CD1c-positive myeloid dendritic cell (primary cell): ENCODE data around the gene ATP6V0C.

Experiments used
- DNase-seq: peaks from one replicate; pipeline ENCODE4 v3.0.0-alpha.2; 2016; ENCODE audit errors: extremely low spot score

Gene ATP6V0C

GRCh38 chr16:2490190-2491105, 23.3 kb upstream of the ATP6V0C start:
- no peak for DNase-seq

- no peak for DNase-seq
Observed at GRCh38 chr16:2492292-2492691, 21.5 kb upstream of the ATP6V0C start.

DNA sequence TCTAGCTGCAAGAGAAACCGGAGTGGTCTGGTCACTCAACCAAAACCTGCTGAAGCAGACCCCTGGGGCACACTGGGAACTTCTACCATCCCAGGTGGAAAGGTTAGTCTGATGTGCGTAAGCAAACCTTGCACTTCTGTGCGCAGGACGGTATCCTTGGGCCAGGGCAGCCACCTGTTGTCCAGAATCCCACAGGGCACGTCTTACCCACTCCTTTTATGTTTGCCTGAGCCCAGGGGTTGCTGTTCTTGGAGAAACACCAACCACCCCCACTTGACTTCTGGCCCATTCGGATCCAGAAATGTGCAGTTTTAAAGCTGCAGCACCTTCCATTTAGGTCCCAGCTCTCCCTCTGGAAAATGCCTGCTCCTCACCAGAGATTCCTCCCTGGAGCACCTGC, 20.1 kb upstream of the ATP6V0C start:
- no peak for DNase-seq

- no peak for DNase-seq
Observed at GRCh38 chr16:2494616-2495015, 19.1 kb upstream of the ATP6V0C start.

- DNase-seq: no peak
Observed at GRCh38 chr16:2495041-2495440, 18.7 kb upstream of the ATP6V0C start.

DNA sequence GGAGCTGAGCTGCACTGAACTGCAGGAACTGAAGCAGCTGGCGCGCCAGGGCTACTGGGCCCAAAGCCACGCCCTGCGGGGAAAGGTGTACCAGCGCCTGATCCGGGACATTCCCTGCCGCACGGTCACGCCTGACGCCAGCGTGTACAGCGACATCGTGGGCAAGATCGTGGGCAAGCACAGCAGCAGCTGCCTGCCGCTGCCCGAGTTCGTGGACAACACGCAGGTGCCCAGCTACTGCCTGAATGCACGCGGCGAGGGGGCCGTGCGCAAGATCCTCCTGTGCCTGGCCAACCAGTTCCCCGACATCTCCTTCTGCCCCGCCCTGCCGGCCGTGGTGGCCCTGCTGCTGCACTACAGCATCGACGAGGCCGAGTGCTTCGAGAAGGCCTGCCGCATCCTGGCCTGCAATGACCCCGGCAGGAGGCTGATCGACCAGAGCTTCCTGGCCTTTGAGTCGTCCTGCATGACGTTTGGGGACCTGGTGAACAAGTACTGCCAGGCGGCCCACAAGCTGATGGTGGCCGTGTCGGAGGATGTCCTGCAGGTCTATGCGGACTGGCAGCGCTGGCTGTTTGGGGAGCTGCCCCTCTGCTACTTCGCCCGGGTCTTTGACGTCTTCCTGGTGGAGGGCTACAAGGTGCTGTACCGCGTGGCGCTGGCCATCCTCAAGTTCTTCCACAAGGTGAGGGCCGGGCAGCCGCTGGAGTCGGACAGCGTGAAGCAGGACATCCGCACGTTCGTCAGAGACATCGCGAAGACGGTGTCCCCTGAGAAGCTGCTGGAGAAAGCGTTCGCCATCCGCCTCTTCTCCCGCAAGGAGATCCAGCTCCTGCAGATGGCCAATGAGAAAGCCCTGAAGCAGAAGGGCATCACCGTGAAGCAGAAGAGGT, 17.3 kb upstream of the ATP6V0C start:
- no peak for DNase-seq

GRCh38 chr16:2497116-2497630, 16.6 kb upstream of the ATP6V0C start:
- no peak for DNase-seq

DNA sequence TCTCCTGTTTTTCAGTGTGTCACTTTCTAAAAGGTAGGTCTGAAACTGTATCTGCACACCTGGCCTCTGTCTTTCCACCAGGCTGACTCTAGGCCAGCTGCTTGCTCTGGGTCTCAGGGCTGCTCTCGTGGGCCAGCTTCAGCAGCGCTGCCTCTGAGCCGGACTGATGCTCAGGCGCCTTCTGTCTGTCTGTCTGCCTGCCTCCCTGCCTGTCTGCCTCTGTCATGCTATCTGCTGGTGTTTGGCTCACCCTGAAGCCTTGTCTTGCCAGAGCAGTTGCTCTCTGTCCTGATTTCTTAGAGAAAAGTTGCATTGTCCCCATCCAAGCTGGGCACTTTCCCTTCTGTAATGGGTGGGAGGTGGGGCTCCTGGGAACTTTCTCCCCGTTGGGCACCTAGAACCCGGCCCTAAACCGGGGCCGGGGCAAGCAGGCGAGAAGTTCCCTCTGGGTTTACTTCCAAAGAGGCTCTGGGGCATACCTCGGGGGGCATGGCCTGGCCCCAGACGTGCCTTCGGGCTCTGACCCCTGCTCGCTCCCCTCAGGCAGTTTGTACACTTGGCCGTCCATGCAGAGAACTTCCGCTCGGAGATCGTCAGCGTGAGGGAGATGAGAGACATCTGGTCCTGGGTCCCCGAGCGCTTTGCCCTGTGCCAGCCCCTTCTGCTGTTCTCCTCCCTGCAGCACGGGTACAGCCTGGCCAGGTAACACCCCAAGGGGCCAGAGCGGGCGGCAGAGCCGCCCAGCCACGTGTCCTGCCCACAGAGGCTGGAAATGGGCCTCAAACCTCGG, 15.9 kb upstream of the ATP6V0C start:
- no peak for DNase-seq

GRCh38 chr16:2498531-2499253, 15.1 kb upstream of the ATP6V0C start:
- DNase-seq: no peak

- DNase-seq: no peak
Observed at GRCh38 chr16:2499454-2499853, 14.3 kb upstream of the ATP6V0C start.

- DNase-seq: no peak
Observed at GRCh38 chr16:2499890-2500429, 13.8 kb upstream of the ATP6V0C start.

DNA sequence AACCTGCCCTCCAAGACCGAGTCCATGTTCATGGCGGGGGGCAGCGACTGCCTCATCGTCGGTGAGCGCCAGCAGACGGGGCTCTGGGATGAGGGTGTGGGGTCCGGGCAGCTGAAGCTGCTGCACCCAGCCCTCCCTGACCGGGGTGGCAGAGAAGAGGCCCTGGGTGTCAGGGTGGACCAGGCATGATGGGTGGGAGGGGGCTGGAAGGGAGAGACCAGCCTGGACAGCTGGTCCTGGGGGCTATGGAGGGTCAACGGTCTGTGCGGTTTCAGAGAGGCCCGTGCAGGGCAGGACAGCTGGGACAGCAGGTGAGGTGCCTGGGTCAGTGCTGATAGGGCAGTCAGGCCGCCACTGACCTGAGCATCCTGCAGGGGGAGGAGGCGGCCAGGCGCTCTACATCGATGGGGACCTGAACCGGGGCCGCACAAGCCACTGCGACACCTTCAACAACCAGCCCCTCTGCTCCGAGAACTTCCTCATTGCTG, 13.3 kb upstream of the ATP6V0C start:
- DNase-seq: no peak

DNA sequence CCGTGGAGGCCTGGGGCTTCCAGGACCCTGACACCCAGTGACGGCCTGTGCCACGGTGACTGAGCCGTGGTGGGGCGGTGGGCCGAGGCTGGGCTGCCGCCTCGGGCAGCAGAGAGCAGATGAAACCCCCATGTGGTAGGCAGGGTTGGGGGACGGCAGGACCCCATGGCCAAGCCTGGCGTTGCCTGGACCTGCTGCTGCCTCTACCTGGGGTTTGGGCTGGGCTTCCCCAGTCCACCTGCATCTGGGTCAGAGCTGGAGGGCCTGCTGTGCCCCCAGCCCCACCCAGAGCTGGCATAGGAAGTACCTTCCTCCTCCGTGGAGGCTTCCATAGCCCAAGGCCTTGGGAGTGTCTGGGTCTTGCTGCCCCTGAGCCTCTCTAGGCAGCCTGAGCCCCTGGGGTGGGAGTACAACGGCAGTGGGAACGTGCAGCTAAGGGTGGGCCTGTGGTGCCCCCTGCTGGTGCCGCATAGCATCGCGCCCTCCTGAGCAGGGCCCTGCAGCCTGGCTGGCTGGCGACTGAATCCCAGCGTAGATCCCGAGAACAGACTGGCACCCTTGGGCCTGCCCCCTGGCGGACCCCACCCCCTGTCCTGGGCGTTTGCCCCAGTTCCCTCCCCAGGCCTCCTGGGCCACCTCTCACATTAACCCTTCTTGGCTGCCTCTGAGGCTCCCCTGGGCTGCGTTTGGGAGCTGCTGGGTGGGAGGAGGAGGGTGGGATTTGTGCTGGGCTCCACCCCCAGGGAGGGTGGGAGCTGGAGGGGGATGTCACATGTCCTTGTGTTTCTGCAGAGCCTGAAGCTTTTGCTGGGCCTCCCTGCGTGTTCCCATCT, 12.6 kb upstream of the ATP6V0C start:
- peak; percentile 91 for DNase-seq

DNA sequence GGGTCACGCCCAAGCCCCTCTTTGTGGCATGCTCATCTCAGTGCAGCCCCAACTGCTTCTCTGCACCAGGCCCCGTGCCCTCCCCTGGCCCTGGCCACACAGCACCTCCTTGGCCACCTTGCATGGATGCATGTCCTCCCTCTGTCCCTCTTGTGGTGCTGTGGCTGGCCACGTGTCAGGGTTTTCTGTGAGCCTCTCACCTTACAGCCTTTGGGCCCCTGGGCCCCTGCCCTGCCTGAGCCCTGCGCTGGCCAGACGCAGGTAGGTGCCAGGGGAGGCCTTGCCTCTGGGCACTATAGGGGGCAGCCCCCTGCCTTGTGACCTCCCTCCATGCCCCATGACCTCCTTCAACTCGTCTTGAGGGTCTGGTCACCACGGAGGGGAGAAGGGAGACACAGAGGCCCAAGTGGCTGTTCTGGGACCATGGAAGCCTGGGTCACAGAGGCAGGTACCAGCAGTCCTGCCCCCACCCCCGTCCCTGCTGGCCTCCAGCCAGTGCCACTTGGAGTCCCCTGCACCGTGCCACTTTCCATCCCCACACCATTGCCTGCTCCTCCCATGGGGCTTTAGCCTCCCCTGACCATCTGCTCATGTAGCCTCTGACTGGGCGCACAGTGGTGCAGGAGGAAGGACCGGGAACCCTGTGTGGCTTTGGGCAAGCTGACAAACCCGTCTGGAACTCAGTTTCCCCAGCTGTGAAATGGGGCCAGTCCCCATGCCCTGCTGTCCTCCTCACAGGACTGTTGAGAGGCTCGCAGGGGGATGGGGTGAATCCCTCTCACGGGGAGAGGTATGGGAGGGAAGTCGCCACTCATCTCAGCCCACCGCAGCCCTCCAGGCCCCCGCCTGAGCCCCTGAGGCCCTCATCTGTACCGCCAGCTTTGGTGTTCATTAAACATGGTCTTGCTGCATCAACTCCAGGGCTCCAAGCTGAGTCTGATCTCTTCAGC, 11.5 kb upstream of the ATP6V0C start:
- DNase-seq: no peak

DNA sequence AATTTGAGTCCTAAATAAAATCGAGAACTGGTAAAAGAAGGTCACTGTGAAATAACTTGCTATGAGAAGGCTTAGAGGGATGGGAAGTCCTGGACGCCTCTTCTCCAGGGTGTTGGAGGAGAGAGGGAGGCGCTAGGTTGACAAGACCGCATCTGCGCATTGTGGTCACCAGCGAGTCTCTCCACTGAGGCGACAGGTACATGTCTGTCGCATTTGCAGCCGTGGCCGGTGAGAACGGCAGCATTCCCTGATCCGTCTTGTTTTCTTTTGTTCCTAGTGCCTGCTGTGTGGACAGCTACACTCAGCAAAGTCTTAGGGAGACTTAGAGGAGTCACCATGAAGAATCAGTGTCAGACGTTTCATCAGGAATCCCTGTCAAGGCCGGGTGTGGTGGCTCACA, 8.1 kb upstream of the ATP6V0C start:
- DNase-seq: no peak

- DNase-seq: peak; percentile 83
Observed at GRCh38 chr16:2507052-2507659, 6.6 kb upstream of the ATP6V0C start.

- DNase-seq: peak; percentile 90
Observed at GRCh38 chr16:2507665-2508064, 6.1 kb upstream of the ATP6V0C start.
